ENCODE results near the gene FOXC2. TPM values are rescaled to one million over a fixed set of nuclear protein-coding genes. Genes with fewer than 3 reads are reported as not detected.

The FOXC2 gene
- total and polyA plus RNA-seq, 2 donors, result 0.09 to 1.2 TPM

DNA sequence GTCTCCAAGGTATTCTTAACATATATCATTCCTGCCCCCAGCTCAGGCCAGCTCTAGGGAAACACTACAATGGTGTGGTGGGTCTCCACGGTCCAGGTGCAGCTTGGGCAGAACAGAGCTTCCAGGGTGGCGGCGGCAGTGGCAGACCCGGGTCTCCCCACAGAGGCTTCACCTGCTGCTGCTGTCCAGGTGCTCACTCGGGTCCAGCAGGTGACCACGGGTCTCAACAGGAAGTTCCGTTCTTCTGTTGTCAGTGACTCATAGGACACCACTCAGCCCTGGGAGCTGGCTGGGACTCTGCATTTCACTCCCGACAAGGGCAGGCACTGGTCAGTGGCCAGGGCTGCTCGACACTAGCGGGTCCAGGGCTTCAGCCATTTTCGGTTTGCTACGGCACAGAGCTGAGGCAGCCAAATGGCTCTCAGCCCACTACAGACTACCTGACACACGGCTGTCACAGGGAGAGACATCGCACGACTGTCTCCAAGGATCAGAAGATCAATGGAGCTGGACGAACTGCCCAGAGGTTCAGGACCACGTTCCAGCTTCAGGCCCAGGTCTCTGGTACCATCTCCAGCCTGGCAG is 28.3 kb upstream of the FOXC2 start:
- 98% methylated on average over 17 of the region's 17 CpGs for WGBS
- Histone ChIP-seq H3K27ac (ENCODE audit: low read depth in 1 of 2, low read length in 1 of 2) (no peak overlapping the region), H3K27me3 (ENCODE audit: control insufficient read depth in 2 of 2, insufficient read depth in 1 of 2, low read length in 1 of 2) (no peaks in the 10 kb centered on the region), H3K36me3 (ENCODE audit: control insufficient read depth in 2 of 2, insufficient read depth in 2 of 2, low read length in 1 of 2) (peaks cover 38 to 52% of the 10 kb centered on the region in 2 donors), H3K9me3 (ENCODE audit: control insufficient read depth in 2 of 2, insufficient read depth in 1 of 2, low read length in 1 of 2) (no peaks in the 10 kb centered on the region), H3K4me1 (ENCODE audit: control insufficient read depth in 2 of 2, insufficient read depth in 2 of 2, low read length in 2 of 2) (no peaks in the 10 kb centered on the region), H3K4me3 (ENCODE audit: low read length in 2 of 2) (no peak overlapping the region)
- no peak for DNase-seq (ENCODE audit: low read depth in 6 of 9, low spot score in 9 of 9)

DNA sequence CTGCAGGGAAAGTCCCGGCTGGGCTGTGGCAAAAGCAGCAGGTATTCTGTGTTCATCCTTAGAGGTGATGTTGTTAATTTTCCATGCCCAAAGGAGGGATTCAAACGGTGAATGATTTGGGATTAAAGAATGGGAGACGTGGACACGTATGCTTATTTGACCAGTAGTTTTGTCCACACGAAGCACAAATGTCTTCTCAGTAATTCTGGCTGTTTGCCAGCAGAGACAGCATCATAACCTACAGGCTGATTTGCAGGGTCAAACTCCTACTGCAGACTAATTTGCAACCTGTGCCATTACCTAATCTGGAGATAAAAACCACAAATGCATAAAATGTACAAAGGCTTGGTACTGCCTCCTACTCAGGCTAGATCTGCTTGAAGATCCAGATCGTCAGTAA is 25.7 kb upstream of the FOXC2 start:
- Histone ChIP-seq H3K4me1 (ENCODE audit: control insufficient read depth in 2 of 2, insufficient read depth in 2 of 2, low read length in 2 of 2) (no peaks in the 10 kb centered on the region), H3K27me3 (ENCODE audit: control insufficient read depth in 2 of 2, insufficient read depth in 1 of 2, low read length in 1 of 2) (no peaks in the 10 kb centered on the region), H3K27ac (ENCODE audit: low read depth in 1 of 2, low read length in 1 of 2) (no peak overlapping the region), H3K9me3 (ENCODE audit: control insufficient read depth in 2 of 2, insufficient read depth in 1 of 2, low read length in 1 of 2) (no peaks in the 10 kb centered on the region), H3K4me3 (ENCODE audit: low read length in 2 of 2) (no peak overlapping the region), H3K36me3 (ENCODE audit: control insufficient read depth in 2 of 2, insufficient read depth in 2 of 2, low read length in 1 of 2) (peaks cover 46 to 55% of the 10 kb centered on the region in 2 donors)
- no peak for DNase-seq (ENCODE audit: low read depth in 6 of 9, low spot score in 9 of 9)
- 93% methylated on average over 6 of the region's 6 CpGs for WGBS

DNA sequence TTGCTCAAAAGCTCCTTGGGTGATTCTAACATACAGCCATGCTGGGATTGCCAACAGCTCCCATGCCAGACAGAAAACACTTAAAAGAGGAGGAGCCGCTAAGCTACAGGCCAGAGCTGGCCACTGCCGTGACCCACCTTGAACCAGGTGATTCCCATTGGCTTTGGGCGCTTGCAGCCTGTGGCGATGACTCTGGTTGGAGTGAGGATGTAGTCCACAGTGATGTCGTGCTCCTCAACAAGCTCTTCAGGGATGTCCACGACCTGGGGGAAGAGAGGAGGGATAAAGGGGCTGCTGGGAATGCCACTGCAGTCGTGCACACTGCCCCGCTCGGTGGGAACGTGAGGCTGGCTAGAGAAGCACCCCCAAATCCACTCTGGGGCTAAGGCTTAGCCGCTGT is 25.1 kb upstream of the FOXC2 start:
- Histone ChIP-seq H3K27me3 (ENCODE audit: control insufficient read depth in 2 of 2, insufficient read depth in 1 of 2, low read length in 1 of 2) (no peaks in the 10 kb centered on the region), H3K9me3 (ENCODE audit: control insufficient read depth in 2 of 2, insufficient read depth in 1 of 2, low read length in 1 of 2) (no peaks in the 10 kb centered on the region), H3K27ac (ENCODE audit: low read depth in 1 of 2, low read length in 1 of 2) (no peak overlapping the region), H3K4me1 (ENCODE audit: control insufficient read depth in 2 of 2, insufficient read depth in 2 of 2, low read length in 2 of 2) (no peaks in the 10 kb centered on the region), H3K4me3 (ENCODE audit: low read length in 2 of 2) (no peak overlapping the region), H3K36me3 (ENCODE audit: control insufficient read depth in 2 of 2, insufficient read depth in 2 of 2, low read length in 1 of 2) (peaks cover 46 to 55% of the 10 kb centered on the region in 2 donors)
- no peak for DNase-seq (ENCODE audit: low read depth in 6 of 9, low spot score in 9 of 9)
- 97% methylated on average over 11 of the region's 11 CpGs for WGBS

DNA sequence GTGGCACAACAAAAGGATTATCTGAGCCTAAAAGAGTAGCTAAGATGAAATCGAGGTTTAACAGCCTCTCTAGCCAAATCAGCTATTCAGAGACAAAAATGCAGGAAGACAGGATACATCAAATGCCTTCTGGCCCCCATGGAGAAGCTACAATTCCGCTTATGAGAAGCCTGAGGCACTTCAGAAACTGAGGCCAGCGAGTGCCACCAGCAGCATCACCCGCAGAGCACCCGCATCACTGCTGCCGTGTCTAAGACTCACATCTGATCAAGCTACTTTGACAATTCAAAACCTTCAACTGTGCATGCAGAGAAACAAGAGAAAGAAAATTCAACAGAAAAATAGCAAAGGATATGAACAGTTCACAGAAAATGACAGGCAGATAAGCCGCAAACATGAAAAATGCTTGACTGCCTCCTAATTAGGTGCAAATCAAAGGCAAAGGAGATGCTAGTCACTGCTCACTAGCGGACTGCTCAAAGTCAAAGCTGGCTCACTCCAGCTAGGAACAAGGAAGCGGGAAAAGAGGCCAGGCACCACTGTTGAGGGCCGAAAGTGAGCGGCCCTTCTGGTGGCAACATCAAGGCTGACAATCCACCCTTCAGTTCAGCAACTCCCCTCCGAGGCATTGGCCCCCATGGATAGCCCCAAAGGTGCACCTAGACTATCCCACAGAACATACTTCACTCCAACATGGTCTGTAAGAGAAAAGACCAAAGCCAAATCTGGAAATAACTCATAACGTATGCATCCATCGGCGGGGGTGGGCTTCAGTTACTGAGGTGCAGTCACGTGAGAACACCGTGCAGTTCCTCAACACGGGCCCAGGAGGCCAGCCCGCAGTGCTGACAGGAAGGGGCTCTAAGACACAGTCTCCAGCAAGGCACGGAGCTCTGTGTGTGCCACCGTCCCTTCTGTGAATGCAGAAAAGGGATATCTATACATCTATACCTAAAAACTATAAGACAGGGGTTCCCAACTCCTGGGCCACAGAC is 23.6 kb upstream of the FOXC2 start:
- 93% methylated on average over 21 of the region's 21 CpGs for WGBS
- no peak for DNase-seq (ENCODE audit: low read depth in 6 of 9, low spot score in 9 of 9)
- H3K9me3 ChIP-seq (ENCODE audit: control insufficient read depth in 2 of 2, insufficient read depth in 1 of 2, low read length in 1 of 2), result no peaks in the 10 kb centered on the region
- H3K27me3 ChIP-seq (ENCODE audit: control insufficient read depth in 2 of 2, insufficient read depth in 1 of 2, low read length in 1 of 2), result no peaks in the 10 kb centered on the region
- no peak overlapping the region for H3K27ac ChIP-seq (ENCODE audit: low read depth in 1 of 2, low read length in 1 of 2)
- no peaks in the 10 kb centered on the region for H3K4me1 ChIP-seq (ENCODE audit: control insufficient read depth in 2 of 2, insufficient read depth in 2 of 2, low read length in 2 of 2)
- peaks cover 48 to 56% of the 10 kb centered on the region in 2 donors for H3K36me3 ChIP-seq (ENCODE audit: control insufficient read depth in 2 of 2, insufficient read depth in 2 of 2, low read length in 1 of 2)
- H3K4me3 ChIP-seq (ENCODE audit: low read length in 2 of 2), result no peak overlapping the region

DNA sequence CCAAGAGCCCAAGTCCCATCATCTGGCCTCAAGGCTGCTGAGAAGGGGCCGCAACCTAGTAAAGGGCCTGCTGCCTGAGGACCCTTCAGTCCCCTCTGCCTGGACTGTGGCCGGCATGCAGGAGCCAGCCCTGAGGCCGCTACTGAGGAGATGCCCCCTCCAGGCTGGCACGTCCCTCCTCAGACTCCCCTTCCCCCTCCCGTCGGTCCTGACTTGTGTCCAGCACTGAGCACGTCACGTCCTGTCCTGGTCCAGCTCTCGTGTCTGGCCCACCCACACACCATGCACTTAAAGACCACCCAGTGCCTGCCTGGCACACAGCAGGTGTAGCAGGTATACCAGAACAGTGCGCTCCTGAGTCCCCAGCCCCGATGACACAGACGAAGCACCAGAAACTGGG is 21.1 kb upstream of the FOXC2 start:
- H3K36me3 ChIP-seq (ENCODE audit: control insufficient read depth in 2 of 2, insufficient read depth in 2 of 2, low read length in 1 of 2), result peaks cover 36 to 37% of the 10 kb centered on the region in 2 donors
- H3K27ac ChIP-seq (ENCODE audit: low read depth in 1 of 2, low read length in 1 of 2), result no peak overlapping the region
- H3K4me1 ChIP-seq (ENCODE audit: control insufficient read depth in 2 of 2, insufficient read depth in 2 of 2, low read length in 2 of 2), result peaks cover 11 to 19% of the 10 kb centered on the region in 2 donors
- no peaks in the 10 kb centered on the region for H3K27me3 ChIP-seq (ENCODE audit: control insufficient read depth in 2 of 2, insufficient read depth in 1 of 2, low read length in 1 of 2)
- H3K9me3 ChIP-seq (ENCODE audit: control insufficient read depth in 2 of 2, insufficient read depth in 1 of 2, low read length in 1 of 2), result no peaks in the 10 kb centered on the region
- WGBS, result 81% methylated on average over 12 of the region's 12 CpGs
- no peak for DNase-seq (ENCODE audit: low read depth in 6 of 9, low spot score in 9 of 9)
- H3K4me3 ChIP-seq (ENCODE audit: low read length in 2 of 2), result no peak overlapping the region

DNA sequence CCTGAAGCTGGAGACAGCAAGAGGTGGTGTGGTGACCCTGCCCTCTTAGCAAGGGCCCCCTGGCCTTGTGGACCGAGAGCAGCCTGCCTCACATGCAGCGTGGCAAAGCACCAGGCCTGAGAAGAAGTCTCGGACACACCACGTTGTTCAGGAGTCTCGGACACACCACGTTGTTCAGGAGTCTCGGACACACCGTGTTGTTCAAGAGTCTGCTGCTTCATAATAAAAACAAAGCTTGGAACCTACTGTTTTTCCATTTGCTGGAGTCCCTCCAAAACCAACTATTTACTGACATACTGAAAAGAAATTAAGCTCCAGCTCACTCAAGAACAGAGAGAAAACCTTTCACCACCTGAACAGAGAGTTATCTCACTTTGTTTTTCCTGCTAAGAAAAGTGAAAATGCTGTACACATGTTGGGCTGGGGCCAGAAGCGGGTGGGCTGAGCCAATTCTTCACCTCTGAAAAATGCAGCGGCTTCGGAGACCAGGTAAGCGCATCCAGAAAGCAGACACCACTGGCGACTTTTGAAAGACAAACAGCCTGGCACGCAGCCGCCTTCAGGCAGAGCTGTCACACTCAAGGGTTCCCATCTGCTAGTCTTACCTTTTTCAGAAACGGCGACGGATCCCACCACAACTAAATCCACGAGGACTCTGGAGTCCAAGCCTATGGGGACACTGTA is 20.5 kb upstream of the FOXC2 start:
- Histone ChIP-seq H3K27me3 (ENCODE audit: control insufficient read depth in 2 of 2, insufficient read depth in 1 of 2, low read length in 1 of 2) (no peaks in the 10 kb centered on the region), H3K27ac (ENCODE audit: low read depth in 1 of 2, low read length in 1 of 2) (peak overlapping the region in 1 of 2 donors; percentile 20), H3K9me3 (ENCODE audit: control insufficient read depth in 2 of 2, insufficient read depth in 1 of 2, low read length in 1 of 2) (no peaks in the 10 kb centered on the region), H3K4me3 (ENCODE audit: low read length in 2 of 2) (no peak overlapping the region), H3K36me3 (ENCODE audit: control insufficient read depth in 2 of 2, insufficient read depth in 2 of 2, low read length in 1 of 2) (peaks cover 31 to 34% of the 10 kb centered on the region in 2 donors), H3K4me1 (ENCODE audit: control insufficient read depth in 2 of 2, insufficient read depth in 2 of 2, low read length in 2 of 2) (peaks cover 12 to 22% of the 10 kb centered on the region in 2 donors)
- WGBS, result 92% methylated on average over 19 of the region's 19 CpGs
- DNase-seq (ENCODE audit: low read depth in 6 of 9, low spot score in 9 of 9), result no peak

DNA sequence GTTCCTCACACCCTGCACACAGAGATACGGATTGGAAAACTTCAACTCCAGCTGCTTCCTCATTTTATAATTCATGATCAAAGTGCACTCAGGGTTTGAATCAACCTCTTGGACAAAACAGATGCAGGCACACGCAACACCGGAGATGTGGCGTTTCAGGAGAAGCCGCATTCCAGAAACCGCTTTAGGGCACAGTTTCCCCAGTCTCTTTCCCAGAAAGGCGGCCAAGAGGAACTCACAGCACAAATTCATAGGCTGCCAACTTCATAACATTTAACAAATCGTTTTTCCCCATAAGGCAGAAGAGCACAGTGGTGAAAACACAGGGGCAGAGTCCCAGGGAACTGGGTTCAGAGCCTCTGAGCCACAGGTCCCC is 20.0 kb upstream of the FOXC2 start:
- Histone ChIP-seq H3K27ac (ENCODE audit: low read depth in 1 of 2, low read length in 1 of 2) (peak overlapping the region in 1 of 2 donors; percentile 21), H3K4me1 (ENCODE audit: control insufficient read depth in 2 of 2, insufficient read depth in 2 of 2, low read length in 2 of 2) (peaks cover 12 to 24% of the 10 kb centered on the region in 2 donors), H3K27me3 (ENCODE audit: control insufficient read depth in 2 of 2, insufficient read depth in 1 of 2, low read length in 1 of 2) (no peaks in the 10 kb centered on the region), H3K9me3 (ENCODE audit: control insufficient read depth in 2 of 2, insufficient read depth in 1 of 2, low read length in 1 of 2) (no peaks in the 10 kb centered on the region), H3K36me3 (ENCODE audit: control insufficient read depth in 2 of 2, insufficient read depth in 2 of 2, low read length in 1 of 2) (peaks cover 30 to 33% of the 10 kb centered on the region in 2 donors), H3K4me3 (ENCODE audit: low read length in 2 of 2) (no peak overlapping the region)
- 95% methylated on average over 8 of the region's 8 CpGs for WGBS
- no peak for DNase-seq (ENCODE audit: low read depth in 6 of 9, low spot score in 9 of 9)

DNA sequence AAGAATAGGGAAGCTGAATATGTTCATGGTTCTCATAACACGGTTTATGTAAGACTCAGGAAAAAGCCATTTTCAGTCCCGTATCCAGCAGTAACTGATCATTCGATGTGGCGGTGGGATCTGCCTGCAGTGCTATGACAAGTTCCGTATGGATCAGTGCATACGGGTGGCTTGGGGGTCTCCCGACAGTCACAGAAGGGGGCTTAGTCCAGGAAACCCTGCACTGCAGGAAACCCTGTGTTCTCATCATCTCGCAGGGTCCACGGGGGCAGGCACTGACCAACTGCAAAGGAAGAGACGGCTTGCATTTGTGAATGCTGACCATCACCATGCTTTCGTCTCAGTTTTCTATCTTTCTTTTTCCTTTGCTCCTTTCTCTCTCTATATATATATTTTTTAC is 19.3 kb upstream of the FOXC2 start:
- no peak for DNase-seq (ENCODE audit: low read depth in 6 of 9, low spot score in 9 of 9)
- Histone ChIP-seq H3K27ac (ENCODE audit: low read depth in 1 of 2, low read length in 1 of 2) (no peak overlapping the region), H3K27me3 (ENCODE audit: control insufficient read depth in 2 of 2, insufficient read depth in 1 of 2, low read length in 1 of 2) (no peaks in the 10 kb centered on the region), H3K36me3 (ENCODE audit: control insufficient read depth in 2 of 2, insufficient read depth in 2 of 2, low read length in 1 of 2) (peaks cover 26 to 29% of the 10 kb centered on the region in 2 donors), H3K4me1 (ENCODE audit: control insufficient read depth in 2 of 2, insufficient read depth in 2 of 2, low read length in 2 of 2) (peaks cover 12 to 27% of the 10 kb centered on the region in 2 donors), H3K4me3 (ENCODE audit: low read length in 2 of 2) (no peak overlapping the region), H3K9me3 (ENCODE audit: control insufficient read depth in 2 of 2, insufficient read depth in 1 of 2, low read length in 1 of 2) (no peaks in the 10 kb centered on the region)
- WGBS, result 98% methylated on average over 11 of the region's 11 CpGs

All from thymus (tissue), 11 donors.